ENCODE measurements around the gene ETV6.

DNA sequence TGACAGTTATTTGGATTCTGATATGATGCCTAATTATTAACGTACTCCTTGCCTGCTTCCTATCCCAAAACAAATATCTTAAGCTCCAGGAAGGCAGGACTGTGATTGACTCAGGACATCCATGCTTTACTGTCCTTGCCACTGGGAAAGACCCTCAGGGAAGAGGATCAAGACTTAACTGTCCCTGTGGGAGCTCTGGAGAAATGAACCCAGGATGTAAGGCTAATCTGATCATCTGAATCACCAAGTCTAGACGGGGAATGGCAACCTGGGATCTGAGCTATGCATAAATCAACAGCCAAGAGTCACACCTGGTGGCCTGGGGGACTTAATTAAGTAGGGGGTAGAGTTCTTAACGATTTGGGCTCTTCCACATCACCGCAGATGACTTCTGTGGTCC is 268.0 kb downstream of the ETV6 start:
- TF ChIP-seq CTCF (IDR thresholded peaks at IDR 0.05) (no peak), POLR2A (IDR thresholded peaks at IDR 0.05) (no peak)

Data from vagina (tissue), 2 donors.